Nephron (organoid): ENCODE measurements around the gene RLF.
A peak's percentile ranks its signal among the peaks of the same experiment; 100 is the strongest.

Source experiments
- H3K27ac Mint-ChIP-seq, 3 experiments: 2 replicates each; pipeline ENCODE4 v1.8.0; 2020; ENCODE audit warnings: mixed read lengths in 3 of 3, mild to moderate bottlenecking in 2 of 3, moderate library complexity in 1 of 3
- H3K27me3 Mint-ChIP-seq: 2 replicates; pipeline ENCODE4 v1.8.0; 2021; ENCODE audit warnings: low read depth, mild to moderate bottlenecking, moderate library complexity, mixed read lengths
- H3K36me3 Mint-ChIP-seq: 2 replicates; pipeline ENCODE4 v1.8.0; 2020; ENCODE audit warnings: low read depth, mixed read lengths
- H3K4me1 Mint-ChIP-seq: 2 replicates; pipeline ENCODE4 v1.8.0; 2020; ENCODE audit warnings: mixed read lengths
- H3K4me3 Mint-ChIP-seq, 3 experiments: 2 replicates each; pipeline ENCODE4 v1.8.0; 2020; ENCODE audit warnings: mild to moderate bottlenecking in 3 of 3, mixed read lengths in 3 of 3, moderate library complexity in 2 of 3
- H3K9me3 Mint-ChIP-seq: 2 replicates; pipeline ENCODE4 v1.8.0; 2020; ENCODE audit warnings: mixed read lengths
- CTCF ChIP-seq, 3 experiments: fragments of 200-600 bp; sonication (generic); IDR thresholded peaks; one replicate each; pipeline ENCODE4 v1.5.0; 2021; ENCODE audit warnings: antibody characterized with exemption in 3 of 3; ENCODE audit not compliant: unreplicated experiment in 3 of 3

Gene RLF

DNA sequence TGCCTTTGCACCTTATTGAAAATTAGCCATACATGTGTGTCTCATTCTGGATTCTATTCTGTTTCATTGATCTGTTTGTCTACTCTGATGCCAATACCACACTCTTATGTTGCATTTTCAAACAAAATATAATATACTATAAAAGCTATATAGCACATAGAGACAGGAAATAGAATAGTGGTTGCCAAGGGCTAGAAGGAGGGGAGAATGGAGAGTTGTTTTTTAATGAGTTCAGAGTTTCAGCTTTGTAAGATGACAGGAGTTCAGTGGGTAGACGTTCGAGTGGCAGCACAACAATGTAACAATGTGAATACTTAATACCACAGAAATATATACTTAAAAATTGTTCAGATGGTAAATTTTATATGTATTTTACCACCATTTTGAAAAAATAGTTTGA is 17.0 kb downstream of the RLF start:
- peaks cover 11% of the 10 kb centered on the region for H3K4me1 Mint-ChIP-seq
- H3K9me3 Mint-ChIP-seq = no peaks in the 10 kb centered on the region
- no peak overlapping the region for H3K4me3 Mint-ChIP-seq
- no peaks in the 10 kb centered on the region for H3K27me3 Mint-ChIP-seq
- TF ChIP-seq CTCF (IDR thresholded peaks at IDR 0.05; ENCODE audit: unreplicated experiment in 3 of 3) = no peak
- no peak overlapping the region for H3K27ac Mint-ChIP-seq
- H3K36me3 Mint-ChIP-seq = peaks cover 14% of the 10 kb centered on the region

- Mint-ChIP-seq H3K4me1 (peaks cover 20% of the 10 kb centered on the region), H3K9me3 (no peaks in the 10 kb centered on the region), H3K27me3 (no peaks in the 10 kb centered on the region), H3K36me3 (peaks cover 14% of the 10 kb centered on the region), H3K27ac (no peak overlapping the region), H3K4me3 (no peak overlapping the region)
- no peak for TF ChIP-seq CTCF (IDR thresholded peaks at IDR 0.05; ENCODE audit: unreplicated experiment in 3 of 3)
Measured at GRCh38 chr1:40179496-40180089, 18.4 kb downstream of the RLF start.

- TF ChIP-seq CTCF (IDR thresholded peaks at IDR 0.05; ENCODE audit: unreplicated experiment in 3 of 3) = peak; percentile 14 to 42 (median 37)
- Mint-ChIP-seq H3K27me3 (no peaks in the 10 kb centered on the region), H3K36me3 (peaks cover 5% of the 10 kb centered on the region), H3K27ac (no peak overlapping the region), H3K9me3 (no peaks in the 10 kb centered on the region), H3K4me1 (peaks cover 29% of the 10 kb centered on the region), H3K4me3 (no peak overlapping the region)
Measured at GRCh38 chr1:40183055-40183710, 22.0 kb downstream of the RLF start.

DNA sequence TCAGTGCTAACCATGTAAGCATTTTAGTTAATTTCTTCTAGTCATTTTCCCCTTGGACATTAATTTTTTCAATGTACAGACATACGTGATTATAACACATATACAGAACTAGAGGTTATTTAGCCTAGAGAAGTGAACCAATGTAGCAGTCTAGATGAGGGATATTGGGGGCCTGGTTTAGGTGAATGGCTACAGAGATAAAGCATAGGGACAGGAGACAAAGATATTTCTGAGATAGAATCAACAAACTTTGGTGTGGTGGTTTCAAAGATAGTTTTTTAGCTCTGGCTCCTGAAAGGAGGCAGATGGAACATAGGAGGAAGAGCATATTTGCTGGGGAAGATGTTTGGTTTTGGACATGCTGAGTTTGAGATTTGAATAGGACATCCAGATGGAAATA is 23.0 kb downstream of the RLF start:
- no peak overlapping the region for H3K4me3 Mint-ChIP-seq
- H3K27me3 Mint-ChIP-seq = no peaks in the 10 kb centered on the region
- no peak for TF ChIP-seq CTCF (IDR thresholded peaks at IDR 0.05; ENCODE audit: unreplicated experiment in 3 of 3)

GRCh38 chr1:40185951-40186864 is 25.0 kb downstream of the RLF start:
- Mint-ChIP-seq H3K4me1 (peaks cover 29% of the 10 kb centered on the region), H3K36me3 (peaks cover 18% of the 10 kb centered on the region), H3K27ac (no peak overlapping the region), H3K4me3 (no peak overlapping the region), H3K9me3 (no peaks in the 10 kb centered on the region), H3K27me3 (no peaks in the 10 kb centered on the region)
- TF ChIP-seq CTCF (IDR thresholded peaks at IDR 0.05; ENCODE audit: unreplicated experiment in 3 of 3) = no peak

More for the DNA sequence above, 23.0 kb downstream of the RLF start:
- peaks cover 29% of the 10 kb centered on the region for H3K4me1 Mint-ChIP-seq
- H3K36me3 Mint-ChIP-seq = peaks cover 7% of the 10 kb centered on the region
- no peaks in the 10 kb centered on the region for H3K9me3 Mint-ChIP-seq
- no peak overlapping the region for H3K27ac Mint-ChIP-seq
